ENCODE measurements around the gene LMLN.
A peak's percentile ranks its signal among the peaks of the same experiment; 100 is the strongest.
"Not testable (repeated sequence)": the region's sequence is repeated elsewhere in the genome, so short reads cannot be mapped to it uniquely, and the experiment has no call there.

Gene LMLN

GRCh38 chr3:197957790-197958133 lies 2.3 kb upstream of the LMLN start:
- Histone ChIP-seq H3K27ac (no peak overlapping the region), H3K4me3 (ENCODE audit: low read depth, low read length) (no peak overlapping the region), H3K9me3 (ENCODE audit: control insufficient read depth, low read length) (no peaks in the 10 kb centered on the region), H3K79me2 (peaks cover 4% of the 10 kb centered on the region), H2AFZ (no peak overlapping the region), H3K4me1 (peaks cover 7% of the 10 kb centered on the region), H3K4me2 (ENCODE audit: low read length) (no peak overlapping the region), H3K36me3 (ENCODE audit: control insufficient read depth, insufficient read depth, low read length) (no peaks in the 10 kb centered on the region), H3K9ac (no peak overlapping the region), H3K27me3 (ENCODE audit: control insufficient read depth, insufficient read depth, low read length) (no peaks in the 10 kb centered on the region)
- TF ChIP-seq CTCF (IDR thresholded peaks at IDR 0.05): no peak

- Histone ChIP-seq H3K27ac (no peak overlapping the region), H3K4me1 (peaks cover 7% of the 10 kb centered on the region), H2AFZ (no peak overlapping the region), H3K36me3 (ENCODE audit: control insufficient read depth, insufficient read depth, low read length) (no peaks in the 10 kb centered on the region), H3K4me2 (ENCODE audit: low read length) (no peak overlapping the region), H3K27me3 (ENCODE audit: control insufficient read depth, insufficient read depth, low read length) (no peaks in the 10 kb centered on the region), H3K9me3 (ENCODE audit: control insufficient read depth, low read length) (no peaks in the 10 kb centered on the region), H3K79me2 (peaks cover 4% of the 10 kb centered on the region), H3K4me3 (ENCODE audit: low read depth, low read length) (no peak overlapping the region), H3K9ac (no peak overlapping the region)
- TF ChIP-seq CTCF (IDR thresholded peaks at IDR 0.05): no peak
These were observed 1.7 kb upstream of the LMLN start for GRCh38 chr3:197958346-197958745.

GRCh38 chr3:197958848-197959247 lies 1.2 kb upstream of the LMLN start:
- H3K4me3 ChIP-seq (ENCODE audit: low read depth, low read length); H3K4me2 ChIP-seq (ENCODE audit: low read length); H3K9me3 ChIP-seq (ENCODE audit: control insufficient read depth, low read length); H3K4me1 ChIP-seq; H3K9ac ChIP-seq; H3K27me3 ChIP-seq (ENCODE audit: control insufficient read depth, insufficient read depth, low read length); H3K27ac ChIP-seq; H3K36me3 ChIP-seq (ENCODE audit: control insufficient read depth, insufficient read depth, low read length); H3K79me2 ChIP-seq; H2AFZ ChIP-seq: not testable (repeated sequence)

- Histone ChIP-seq H3K9ac (no peak overlapping the region), H3K4me3 (ENCODE audit: low read depth, low read length) (peak overlapping the region; percentile 95), H3K27ac (peak overlapping the region; percentile 58), H2AFZ (peak overlapping the region; percentile 89), H3K27me3 (ENCODE audit: control insufficient read depth, insufficient read depth, low read length) (no peaks in the 10 kb centered on the region), H3K9me3 (ENCODE audit: control insufficient read depth, low read length) (no peaks in the 10 kb centered on the region), H3K4me2 (ENCODE audit: low read length) (peak overlapping the region; percentile 84), H3K79me2 (no peaks in the 10 kb centered on the region), H3K4me1 (peaks cover 7% of the 10 kb centered on the region), H3K36me3 (ENCODE audit: control insufficient read depth, insufficient read depth, low read length) (no peaks in the 10 kb centered on the region)
- no peak for TF ChIP-seq CTCF (IDR thresholded peaks at IDR 0.05)
These were observed 522 bp upstream of the LMLN start for GRCh38 chr3:197959500-197959890.

GRCh38 chr3:197960694-197961581 lies 921 bp downstream of the LMLN start:
- Histone ChIP-seq H2AFZ (peak overlapping the region; percentile 89), H3K9ac (peak overlapping the region; percentile 3), H3K4me1 (peaks cover 7% of the 10 kb centered on the region), H3K27me3 (ENCODE audit: control insufficient read depth, insufficient read depth, low read length) (no peaks in the 10 kb centered on the region), H3K4me2 (ENCODE audit: low read length) (peak overlapping the region; percentile 84), H3K9me3 (ENCODE audit: control insufficient read depth, low read length) (no peaks in the 10 kb centered on the region), H3K4me3 (ENCODE audit: low read depth, low read length) (peak overlapping the region; percentile 95), H3K79me2 (no peaks in the 10 kb centered on the region), H3K27ac (peak overlapping the region; percentile 58), H3K36me3 (ENCODE audit: control insufficient read depth, insufficient read depth, low read length) (no peaks in the 10 kb centered on the region)
- no peak for TF ChIP-seq CTCF (IDR thresholded peaks at IDR 0.05)

All from parathyroid adenoma (tissue), 2 donors.